Measurements from ENCODE around the gene SULT1A1. TPM values are rescaled to one million over a fixed set of nuclear protein-coding genes. Genes with fewer than 3 reads are reported as not detected.
"Not testable (repeated sequence)": the region's sequence is repeated elsewhere in the genome, so short reads cannot be mapped to it uniquely, and the experiment has no call there.

The SULT1A1 gene
- total and polyA plus RNA-seq, 10 donors: 35.2 to 184 (median 53.6) TPM

GRCh38 chr16:28606291-28607115 lies 3.3 kb downstream of the SULT1A1 start:
- Histone ChIP-seq H3K9me3 (no peaks in the 10 kb centered on the region), H3K36me3 (peaks cover 0 to 52% (median 2%) of the 10 kb centered on the region in 6 donors), H3K4me1 (peaks cover 0 to 36% (median 22%) of the 10 kb centered on the region in 6 donors), H3K4me3 (no peak overlapping the region), H3K27ac (no peak overlapping the region), H3K27me3 (replicated peaks in 1 of 7) (no peaks in the 10 kb centered on the region)
- 83 to 96% (median 89%) methylated on average over 14 to 16 of the region's 16 CpGs for WGBS, 5 donors
- DNase-seq: peak; percentile 79
- TF ChIP-seq POLR2AphosphoS5 (IDR thresholded peaks at IDR 0.05) (no peak), POLR2A (IDR thresholded peaks at IDR 0.05) (no peak), CTCF (IDR thresholded peaks at IDR 0.05 in 8 of 11, conservative IDR thresholded peaks at IDR 0.05 in 3 of 11) (no peak)
- intact Hi-C loops (cut with DNase I; ENCODE audit: low total_unique reads): no loop called here

- peak; percentile 71 for DNase-seq
- H3K27me3 ChIP-seq (replicated peaks in 1 of 7): no peaks in the 10 kb centered on the region
- WGBS, 5 donors: 73 to 86% (median 77%) methylated on average over 8 of the region's 8 CpGs
- H3K9me3 ChIP-seq: no peaks in the 10 kb centered on the region
- H3K36me3 ChIP-seq: peaks cover 0 to 52% (median 2%) of the 10 kb centered on the region in 6 donors
- no peak overlapping the region for H3K4me3 ChIP-seq
- H3K27ac ChIP-seq: no peak overlapping the region
- H3K4me1 ChIP-seq: peaks cover 0 to 14% (median 6%) of the 10 kb centered on the region in 6 donors
- intact Hi-C loops (cut with DNase I; ENCODE audit: low total_unique reads): no loop called here
- TF ChIP-seq CTCF (IDR thresholded peaks at IDR 0.05 in 8 of 11, conservative IDR thresholded peaks at IDR 0.05 in 3 of 11): no peak
- no peak for TF ChIP-seq POLR2AphosphoS5 (IDR thresholded peaks at IDR 0.05)
- no peak for TF ChIP-seq POLR2A (IDR thresholded peaks at IDR 0.05)
Observed at GRCh38 chr16:28604186-28604565, 5.7 kb downstream of the SULT1A1 start.

- WGBS, 5 donors: 75 to 86% (median 79%) methylated on average over 11 of the region's 11 CpGs
- Histone ChIP-seq H3K4me1 (peaks cover 0 to 9% (median 4%) of the 10 kb centered on the region in 6 donors), H3K36me3 (peaks cover 0 to 51% (median 2%) of the 10 kb centered on the region in 6 donors), H3K9me3 (no peaks in the 10 kb centered on the region), H3K4me3 (no peak overlapping the region), H3K27ac (no peak overlapping the region), H3K27me3 (replicated peaks in 1 of 7) (no peaks in the 10 kb centered on the region)
- peak; percentile 75 for DNase-seq
- intact Hi-C loops (cut with DNase I; ENCODE audit: low total_unique reads): no loop called here
- peak in 1 of 3 donors; percentile 16 for TF ChIP-seq POLR2AphosphoS5 (IDR thresholded peaks at IDR 0.05)
- TF ChIP-seq CTCF (IDR thresholded peaks at IDR 0.05 in 8 of 11, conservative IDR thresholded peaks at IDR 0.05 in 3 of 11): no peak
Observed at GRCh38 chr16:28603381-28604185, 6.3 kb downstream of the SULT1A1 start.

- H3K9me3 ChIP-seq: no peaks in the 10 kb centered on the region
- peak; percentile 47 for DNase-seq
- no peak overlapping the region for H3K4me3 ChIP-seq
- peaks cover 0 to 4% (median 0%) of the 10 kb centered on the region in 7 donors for H3K27me3 ChIP-seq (replicated peaks in 1 of 7)
- 51 to 60% (median 51%) methylated on average over 4 to 5 of the region's 6 CpGs for WGBS, 5 donors
- intact Hi-C loops (cut with DNase I; ENCODE audit: low total_unique reads): no loop called here
- no peak for TF ChIP-seq POLR2AphosphoS5 (IDR thresholded peaks at IDR 0.05)
- no peak for TF ChIP-seq POLR2A (IDR thresholded peaks at IDR 0.05)
- TF ChIP-seq CTCF (IDR thresholded peaks at IDR 0.05 in 8 of 11, conservative IDR thresholded peaks at IDR 0.05 in 3 of 11): no peak
- H3K27ac ChIP-seq: no peak overlapping the region
- peaks cover 0 to 7% (median 4%) of the 10 kb centered on the region in 6 donors for H3K4me1 ChIP-seq
- peaks cover 0 to 41% (median 0%) of the 10 kb centered on the region in 6 donors for H3K36me3 ChIP-seq
Observed at GRCh38 chr16:28602529-28602928, 7.3 kb downstream of the SULT1A1 start.

- H3K27me3 ChIP-seq (replicated peaks in 1 of 7); intact Hi-C loops (cut with DNase I; ENCODE audit: low total_unique reads); H3K27ac ChIP-seq; H3K9me3 ChIP-seq; H3K4me3 ChIP-seq: not testable (repeated sequence)
- 69 to 94% (median 87%) methylated on average over 2 to 5 of the region's 10 CpGs for WGBS, 5 donors
- Histone ChIP-seq H3K36me3 (peaks cover 0 to 37% (median 0%) of the 10 kb centered on the region in 6 donors), H3K4me1 (peaks cover 0 to 12% (median 4%) of the 10 kb centered on the region in 6 donors)
- peak; percentile 50 for DNase-seq
Observed at GRCh38 chr16:28602062-28602461, 7.8 kb downstream of the SULT1A1 start.

GRCh38 chr16:28601589-28601988 lies 8.3 kb downstream of the SULT1A1 start:
- H3K4me3 ChIP-seq; H3K9me3 ChIP-seq; intact Hi-C loops (cut with DNase I; ENCODE audit: low total_unique reads); H3K27ac ChIP-seq; H3K27me3 ChIP-seq (replicated peaks in 1 of 7): not testable (repeated sequence)
- Histone ChIP-seq H3K36me3 (peaks cover 0 to 32% (median 0%) of the 10 kb centered on the region in 6 donors), H3K4me1 (peaks cover 0 to 15% (median 4%) of the 10 kb centered on the region in 6 donors)
- 84 to 94% (median 92%) methylated on average over 6 to 12 of the region's 13 CpGs for WGBS, 5 donors
- peak; percentile 56 for DNase-seq
